WTC11 (cell line): Measurements from ENCODE around the gene SELENOS. TPM values are rescaled to one million over a fixed set of nuclear protein-coding genes. Genes with fewer than 3 reads are reported as not detected.

Experiments used
- ATAC-seq: fragments of 200-7000 bp; cut with Tn5 transposase; 2 replicates; pipeline ENCODE4 v1.10.0; 2021; ENCODE audit warnings: mild to moderate bottlenecking, moderate library complexity
- CTCF ChIA-PET: fragments of 300-600 bp; sonication (Branson Sonifier 250); formaldehyde crosslinking; loops from one replicate; lab custom pipeline; 2021; ENCODE audit warnings: antibody characterized with exemption; lab: Charles Lee
- POLR2A ChIA-PET: fragments of 350-600 bp; sonication (Branson Sonifier 250); formaldehyde crosslinking; loops from one replicate; lab custom pipeline; 2021; ENCODE audit warnings: antibody characterized with exemption; lab: Charles Lee
- DNase-seq: peaks from one replicate; pipeline ENCODE4 v3.0.0; 2021; ENCODE audit warnings: low spot score
- H3K27ac Mint-ChIP-seq: 2 replicates; pipeline ENCODE4 v1.8.0; 2021; ENCODE audit warnings: mixed read lengths
- H3K27me3 Mint-ChIP-seq: 2 replicates; pipeline ENCODE4 v1.8.0; 2021; ENCODE audit warnings: low read depth, mild to moderate bottlenecking, moderate library complexity, mixed read lengths
- H3K36me3 Mint-ChIP-seq: 2 replicates; pipeline ENCODE4 v1.8.0; 2021; ENCODE audit warnings: mixed read lengths
- H3K4me1 Mint-ChIP-seq: 2 replicates; pipeline ENCODE4 v1.8.0; 2022; ENCODE audit warnings: mixed read lengths
- H3K4me3 Mint-ChIP-seq: 2 replicates; pipeline ENCODE4 v1.8.0; 2021; ENCODE audit warnings: mild to moderate bottlenecking, moderate library complexity, mixed read lengths
- H3K9me3 Mint-ChIP-seq: 2 replicates; pipeline ENCODE4 v1.8.0; 2021; ENCODE audit warnings: mixed read lengths
- ELF4 ChIP-seq: sonication (generic); formaldehyde crosslinking; IDR thresholded peaks from 2 replicates; pipeline ENCODE4 v1.8.1; 2022; ENCODE audit warnings: low read depth, mild to moderate bottlenecking, moderate library complexity, missing genetic modification reagents
- FOXJ3 ChIP-seq: sonication (generic); formaldehyde crosslinking; IDR thresholded peaks from 2 replicates; pipeline ENCODE4 v1.9.0; 2021; ENCODE audit warnings: missing genetic modification reagents, mild to moderate bottlenecking, borderline replicate concordance
- GABPB1 ChIP-seq: sonication (generic); formaldehyde crosslinking; IDR thresholded peaks from 2 replicates; pipeline ENCODE4 v1.8.1; 2023; ENCODE audit warnings: mild to moderate bottlenecking, missing genetic modification reagents
- GRHL2 ChIP-seq: fragments of 250-450 bp; sonication (Bioruptor Pico); IDR thresholded peaks from 2 replicates; pipeline ENCODE4 v1.8.0; 2022; ENCODE audit warnings: mild to moderate bottlenecking, moderate library complexity; ENCODE audit not compliant: insufficient replicate concordance, severe bottlenecking
- GTF2I ChIP-seq: fragments of 250-450 bp; sonication (Bioruptor Pico); conservative IDR thresholded peaks from 2 replicates; pipeline ENCODE4 v1.4.0; 2021; ENCODE audit warnings: mild to moderate bottlenecking
- JAZF1 ChIP-seq: fragments of 250-450 bp; sonication (Bioruptor Pico); IDR thresholded peaks from 2 replicates; pipeline ENCODE4 v1.9.0; 2021; ENCODE audit warnings: moderate library complexity, mild to moderate bottlenecking, inconsistent platforms
- MYBL2 ChIP-seq: sonication (generic); formaldehyde crosslinking; IDR thresholded peaks from 2 replicates; pipeline ENCODE4 v1.8.1; 2023; ENCODE audit warnings: mild to moderate bottlenecking, moderate library complexity, missing genetic modification reagents
- OVOL2 ChIP-seq: fragments of 250-450 bp; sonication (Bioruptor Pico); IDR thresholded peaks from 2 replicates; pipeline ENCODE4 v1.9.0; 2021; ENCODE audit warnings: mild to moderate bottlenecking, borderline replicate concordance
- ZNF232 ChIP-seq: sonication (generic); formaldehyde crosslinking; IDR thresholded peaks from 2 replicates; pipeline ENCODE4 v1.8.0; 2022; ENCODE audit warnings: mild to moderate bottlenecking, missing genetic modification reagents
- ZNF416 ChIP-seq: fragments of 250-450 bp; sonication (Bioruptor Pico); IDR thresholded peaks from 2 replicates; pipeline ENCODE4 v1.9.0; 2021; ENCODE audit warnings: mild to moderate bottlenecking, inconsistent platforms
- total RNA-seq: library from RNA; stranded (reverse); gene quantifications from 3 replicates; pipeline ENCODE4 v1.2.3, GENCODE V29; 2021
- TF ChIP-seq, protein P1 (sequence below): sonication (generic); formaldehyde crosslinking; IDR thresholded peaks from 2 replicates; pipeline ENCODE4 v1.8.1; 2023; ENCODE audit warnings: mild to moderate bottlenecking, missing genetic modification reagents, moderate library complexity
- TF ChIP-seq, protein P2 (sequence below): fragments of 250-450 bp; sonication (Bioruptor Pico); IDR thresholded peaks from 2 replicates; pipeline ENCODE4 v1.9.0; 2021; ENCODE audit warnings: mild to moderate bottlenecking, borderline replicate concordance
- TF ChIP-seq, protein P3 (sequence below): sonication (generic); formaldehyde crosslinking; IDR thresholded peaks from 2 replicates; pipeline ENCODE4 v1.8.1; 2022; ENCODE audit warnings: mild to moderate bottlenecking, missing genetic modification reagents, moderate library complexity, borderline replicate concordance
- TF ChIP-seq, protein P4 (sequence below): sonication (generic); formaldehyde crosslinking; IDR thresholded peaks from 2 replicates; pipeline ENCODE4 v1.8.1; 2023; ENCODE audit warnings: mild to moderate bottlenecking, missing genetic modification reagents, moderate library complexity

SELENOS gene
- total RNA-seq, 1 experiment from 2014 or later, result 43.8 TPM

DNA sequence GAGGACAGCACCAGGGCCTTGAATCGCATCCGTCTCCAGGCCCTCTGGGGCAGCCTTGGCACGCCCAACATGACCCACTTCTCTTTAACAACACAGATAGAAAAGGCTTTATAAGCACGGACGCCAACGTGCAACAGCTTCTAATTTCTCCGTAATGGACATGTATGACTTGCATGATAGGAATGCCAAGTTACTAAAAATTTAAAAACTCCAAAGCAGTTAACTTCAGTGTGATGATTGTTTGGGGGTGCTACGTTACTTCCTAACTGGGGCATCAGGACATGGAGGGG is 48.7 kb upstream of the SELENOS start (continued):
- TF ChIP-seq OVOL2 (CRISPR knock-in tag) (no peak), ZNF232 (CRISPR knock-in tag) (no peak), FOXJ3 (CRISPR knock-in tag) (no peak), JAZF1 (CRISPR knock-in tag) (no peak), MYBL2 (no peak), GRHL2 (CRISPR knock-in tag) (no peak), GABPB1 (CRISPR knock-in tag) (no peak)
- TF ChIP-seq, protein P1, sequence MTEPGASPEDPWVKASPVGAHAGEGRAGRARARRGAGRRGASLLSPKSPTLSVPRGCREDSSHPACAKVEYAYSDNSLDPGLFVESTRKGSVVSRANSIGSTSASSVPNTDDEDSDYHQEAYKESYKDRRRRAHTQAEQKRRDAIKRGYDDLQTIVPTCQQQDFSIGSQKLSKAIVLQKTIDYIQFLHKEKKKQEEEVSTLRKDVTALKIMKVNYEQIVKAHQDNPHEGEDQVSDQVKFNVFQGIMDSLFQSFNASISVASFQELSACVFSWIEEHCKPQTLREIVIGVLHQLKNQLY (CRISPR knock-in tag), result no peak

DNA sequence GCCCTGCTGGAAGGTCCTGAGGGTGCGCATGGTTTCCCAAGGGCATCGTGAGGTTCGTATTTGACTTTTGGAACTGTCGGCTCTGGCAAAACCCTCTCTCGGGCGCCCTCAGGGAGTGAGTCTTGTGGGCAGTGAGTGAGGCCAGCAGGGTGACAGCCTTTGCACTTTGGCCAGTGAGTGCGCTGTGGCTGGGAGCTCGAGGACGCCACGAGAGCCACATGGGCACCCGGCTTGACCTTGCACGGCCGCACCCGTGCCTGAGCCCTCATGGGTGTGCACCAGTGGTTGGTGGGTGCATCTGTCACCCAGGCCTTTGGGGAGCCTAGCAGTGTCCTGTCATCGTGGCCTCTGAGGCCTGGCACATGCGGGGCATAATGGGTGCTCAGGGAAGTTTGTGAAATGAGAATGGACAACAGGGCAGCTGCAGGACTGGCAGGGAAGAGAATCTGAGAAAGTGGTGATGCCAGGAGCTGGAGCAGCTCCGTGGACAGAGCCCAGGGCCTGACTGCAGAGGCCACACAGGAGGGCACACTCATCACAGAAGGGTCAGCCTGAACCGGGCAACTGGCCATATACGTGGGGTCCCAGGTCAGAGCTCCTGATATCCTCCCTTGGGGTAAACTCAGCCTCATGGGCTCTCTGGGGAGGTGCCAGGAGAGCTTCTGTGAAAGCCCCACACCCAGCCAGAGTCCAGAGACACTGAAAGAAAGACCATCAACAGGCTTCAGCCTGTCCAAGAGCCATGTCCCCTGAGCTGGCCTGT is 48.2 kb upstream of the SELENOS start:
- no peaks in the 10 kb centered on the region for H3K36me3 Mint-ChIP-seq
- no peak overlapping the region for H3K4me3 Mint-ChIP-seq
- no peak overlapping the region for H3K27ac Mint-ChIP-seq
- peaks cover 6% of the 10 kb centered on the region for H3K4me1 Mint-ChIP-seq
- CTCF ChIA-PET, result no interaction called here
- peaks cover 9% of the 10 kb centered on the region for H3K27me3 Mint-ChIP-seq
- TF ChIP-seq MYBL2 (no peak), ELF4 (CRISPR knock-in tag) (no peak), GTF2I (no peak), ZNF416 (CRISPR knock-in tag) (no peak)
- TF ChIP-seq, protein P2, sequence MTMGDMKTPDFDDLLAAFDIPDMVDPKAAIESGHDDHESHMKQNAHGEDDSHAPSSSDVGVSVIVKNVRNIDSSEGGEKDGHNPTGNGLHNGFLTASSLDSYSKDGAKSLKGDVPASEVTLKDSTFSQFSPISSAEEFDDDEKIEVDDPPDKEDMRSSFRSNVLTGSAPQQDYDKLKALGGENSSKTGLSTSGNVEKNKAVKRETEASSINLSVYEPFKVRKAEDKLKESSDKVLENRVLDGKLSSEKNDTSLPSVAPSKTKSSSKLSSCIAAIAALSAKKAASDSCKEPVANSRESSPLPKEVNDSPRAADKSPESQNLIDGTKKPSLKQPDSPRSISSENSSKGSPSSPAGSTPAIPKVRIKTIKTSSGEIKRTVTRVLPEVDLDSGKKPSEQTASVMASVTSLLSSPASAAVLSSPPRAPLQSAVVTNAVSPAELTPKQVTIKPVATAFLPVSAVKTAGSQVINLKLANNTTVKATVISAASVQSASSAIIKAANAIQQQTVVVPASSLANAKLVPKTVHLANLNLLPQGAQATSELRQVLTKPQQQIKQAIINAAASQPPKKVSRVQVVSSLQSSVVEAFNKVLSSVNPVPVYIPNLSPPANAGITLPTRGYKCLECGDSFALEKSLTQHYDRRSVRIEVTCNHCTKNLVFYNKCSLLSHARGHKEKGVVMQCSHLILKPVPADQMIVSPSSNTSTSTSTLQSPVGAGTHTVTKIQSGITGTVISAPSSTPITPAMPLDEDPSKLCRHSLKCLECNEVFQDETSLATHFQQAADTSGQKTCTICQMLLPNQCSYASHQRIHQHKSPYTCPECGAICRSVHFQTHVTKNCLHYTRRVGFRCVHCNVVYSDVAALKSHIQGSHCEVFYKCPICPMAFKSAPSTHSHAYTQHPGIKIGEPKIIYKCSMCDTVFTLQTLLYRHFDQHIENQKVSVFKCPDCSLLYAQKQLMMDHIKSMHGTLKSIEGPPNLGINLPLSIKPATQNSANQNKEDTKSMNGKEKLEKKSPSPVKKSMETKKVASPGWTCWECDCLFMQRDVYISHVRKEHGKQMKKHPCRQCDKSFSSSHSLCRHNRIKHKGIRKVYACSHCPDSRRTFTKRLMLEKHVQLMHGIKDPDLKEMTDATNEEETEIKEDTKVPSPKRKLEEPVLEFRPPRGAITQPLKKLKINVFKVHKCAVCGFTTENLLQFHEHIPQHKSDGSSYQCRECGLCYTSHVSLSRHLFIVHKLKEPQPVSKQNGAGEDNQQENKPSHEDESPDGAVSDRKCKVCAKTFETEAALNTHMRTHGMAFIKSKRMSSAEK (CRISPR knock-in tag), result no peak
- TF ChIP-seq, protein P3, sequence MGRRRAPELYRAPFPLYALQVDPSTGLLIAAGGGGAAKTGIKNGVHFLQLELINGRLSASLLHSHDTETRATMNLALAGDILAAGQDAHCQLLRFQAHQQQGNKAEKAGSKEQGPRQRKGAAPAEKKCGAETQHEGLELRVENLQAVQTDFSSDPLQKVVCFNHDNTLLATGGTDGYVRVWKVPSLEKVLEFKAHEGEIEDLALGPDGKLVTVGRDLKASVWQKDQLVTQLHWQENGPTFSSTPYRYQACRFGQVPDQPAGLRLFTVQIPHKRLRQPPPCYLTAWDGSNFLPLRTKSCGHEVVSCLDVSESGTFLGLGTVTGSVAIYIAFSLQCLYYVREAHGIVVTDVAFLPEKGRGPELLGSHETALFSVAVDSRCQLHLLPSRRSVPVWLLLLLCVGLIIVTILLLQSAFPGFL (CRISPR knock-in tag), result no peak
- TF ChIP-seq, all 79 proteins: peak for 0
- POLR2A ChIA-PET, result no interaction called here
- no peak for ATAC-seq
- DNase-seq, result no peak
- no peaks in the 10 kb centered on the region for H3K9me3 Mint-ChIP-seq

DNA sequence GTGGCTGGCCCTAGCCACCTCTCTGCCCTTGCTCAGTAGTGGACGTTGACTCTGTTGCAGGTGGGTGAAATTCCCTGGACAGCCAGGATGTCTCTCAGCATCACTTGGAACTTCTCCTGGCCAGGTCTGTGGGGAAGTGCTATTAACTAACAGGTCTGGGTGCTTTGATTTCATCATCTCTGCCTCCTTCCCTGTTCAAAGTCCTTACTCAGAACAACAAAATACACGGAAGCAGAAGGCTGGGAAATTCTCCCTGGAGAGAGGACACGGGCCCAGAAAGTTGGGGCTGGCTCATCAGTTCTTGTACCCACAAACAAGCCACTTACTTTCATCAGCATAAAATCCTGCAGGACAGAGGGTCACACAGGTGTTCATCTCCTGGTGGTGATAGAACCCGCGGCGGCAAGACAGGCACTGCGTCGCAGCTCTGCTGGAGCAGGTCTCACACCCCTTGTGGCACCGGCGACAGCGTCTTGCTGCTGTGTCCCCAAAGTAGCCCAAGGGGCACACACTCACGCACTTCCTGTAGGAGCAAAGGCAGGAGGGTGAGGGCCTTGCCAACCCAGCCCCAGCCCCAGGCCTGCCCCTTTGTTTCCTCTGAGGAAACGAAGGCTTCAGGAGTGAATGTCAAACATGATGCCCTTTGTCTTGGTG is 47.4 kb upstream of the SELENOS start:
- no peak for ATAC-seq
- POLR2A ChIA-PET, result no interaction called here
- no peak for DNase-seq
- peaks cover 6% of the 10 kb centered on the region for H3K4me1 Mint-ChIP-seq
- H3K27me3 Mint-ChIP-seq, result peaks cover 5% of the 10 kb centered on the region
- no peaks in the 10 kb centered on the region for H3K9me3 Mint-ChIP-seq
- H3K36me3 Mint-ChIP-seq, result no peaks in the 10 kb centered on the region
- H3K4me3 Mint-ChIP-seq, result no peak overlapping the region
- CTCF ChIA-PET, result no interaction called here
- TF ChIP-seq, protein P4, sequence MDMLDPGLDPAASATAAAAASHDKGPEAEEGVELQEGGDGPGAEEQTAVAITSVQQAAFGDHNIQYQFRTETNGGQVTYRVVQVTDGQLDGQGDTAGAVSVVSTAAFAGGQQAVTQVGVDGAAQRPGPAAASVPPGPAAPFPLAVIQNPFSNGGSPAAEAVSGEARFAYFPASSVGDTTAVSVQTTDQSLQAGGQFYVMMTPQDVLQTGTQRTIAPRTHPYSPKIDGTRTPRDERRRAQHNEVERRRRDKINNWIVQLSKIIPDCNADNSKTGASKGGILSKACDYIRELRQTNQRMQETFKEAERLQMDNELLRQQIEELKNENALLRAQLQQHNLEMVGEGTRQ (CRISPR knock-in tag), result no peak
- TF ChIP-seq GABPB1 (CRISPR knock-in tag), result peak; percentile 91
- no peak overlapping the region for H3K27ac Mint-ChIP-seq
